OCI-LY3 (cell line): Measurements from ENCODE around the gene IL11.

Experiments used
- H2AFZ ChIP-seq: fragments of 200-600, 300-600 bp; shearing (Covaris generic); 2 replicates; pipeline ENCODE4 v1.6.0; 2014; ENCODE audit warnings: antibody characterized with exemption, low read depth, low read length
- H3K27ac ChIP-seq: fragments of 200-600, 300-600 bp; sonication (generic); 2 replicates; pipeline ENCODE4 v1.5.1; 2014; ENCODE audit warnings: mild to moderate bottlenecking, low read length, moderate library complexity, mixed read lengths
- H3K27me3 ChIP-seq: fragments of 200-600, 300-600 bp; sonication (generic); 2 replicates; pipeline ENCODE4 v1.6.1; 2014; ENCODE audit warnings: low read depth, low read length, mixed read lengths
- H3K36me3 ChIP-seq: fragments of 200-600, 300-600 bp; sonication (generic); replicated peaks from 2 replicates; pipeline ENCODE3; 2014; ENCODE audit warnings: low read depth, low read length, mixed read lengths
- H3K4me1 ChIP-seq: fragments of 300-600, 200-600 bp; sonication (generic); 2 replicates; pipeline ENCODE4 v1.6.1; 2014; ENCODE audit warnings: low read length, mixed read lengths
- H3K4me2 ChIP-seq: fragments of 200-600, 300-600 bp; sonication (generic); 2 replicates; pipeline ENCODE4 v1.6.1; 2014; ENCODE audit warnings: low read length, mixed read lengths
- H3K4me3 ChIP-seq: fragments of 300-600, 200-600 bp; sonication (generic); 2 replicates; pipeline ENCODE4 v1.5.1; 2014; ENCODE audit warnings: antibody characterized with exemption, mild to moderate bottlenecking, low read length, moderate library complexity
- H3K79me2 ChIP-seq: fragments of 300-600, 200-600 bp; shearing (Covaris generic); 2 replicates; pipeline ENCODE4 v1.6.1; 2014; ENCODE audit warnings: mild to moderate bottlenecking, low read length, mixed read lengths
- H3K9ac ChIP-seq: fragments of 300-600, 200-600 bp; shearing (Covaris generic); 2 replicates; pipeline ENCODE4 v1.6.0; 2014; ENCODE audit warnings: mild to moderate bottlenecking, low read length, moderate library complexity
- H3K9me3 ChIP-seq: fragments of 200-600, 300-600 bp; shearing (Covaris generic); 2 replicates; pipeline ENCODE4 v1.6.1; 2014; ENCODE audit warnings: low read length, mixed read lengths; ENCODE audit not compliant: insufficient read depth
- H4K20me1 ChIP-seq: fragments of 200-600, 300-600 bp; sonication (generic); 2 replicates; pipeline ENCODE4 v1.6.1; 2016; ENCODE audit warnings: low read length, mixed read lengths; ENCODE audit not compliant: insufficient read depth
- EZH2phosphoT487 ChIP-seq: fragments of 200-600 bp; shearing (Covaris generic); IDR thresholded peaks from 2 replicates; pipeline ENCODE4 v1.6.1; 2018; ENCODE audit warnings: antibody characterized with exemption, mixed run types, low read depth
- TF ChIP-seq, protein P1 (sequence below): fragments of 200-600, 300-600 bp; sonication (generic); IDR thresholded peaks from 2 replicates; pipeline ENCODE4 v1.5.1; 2014; ENCODE audit warnings: antibody characterized with exemption, low read length, low read depth

IL11 gene

DNA sequence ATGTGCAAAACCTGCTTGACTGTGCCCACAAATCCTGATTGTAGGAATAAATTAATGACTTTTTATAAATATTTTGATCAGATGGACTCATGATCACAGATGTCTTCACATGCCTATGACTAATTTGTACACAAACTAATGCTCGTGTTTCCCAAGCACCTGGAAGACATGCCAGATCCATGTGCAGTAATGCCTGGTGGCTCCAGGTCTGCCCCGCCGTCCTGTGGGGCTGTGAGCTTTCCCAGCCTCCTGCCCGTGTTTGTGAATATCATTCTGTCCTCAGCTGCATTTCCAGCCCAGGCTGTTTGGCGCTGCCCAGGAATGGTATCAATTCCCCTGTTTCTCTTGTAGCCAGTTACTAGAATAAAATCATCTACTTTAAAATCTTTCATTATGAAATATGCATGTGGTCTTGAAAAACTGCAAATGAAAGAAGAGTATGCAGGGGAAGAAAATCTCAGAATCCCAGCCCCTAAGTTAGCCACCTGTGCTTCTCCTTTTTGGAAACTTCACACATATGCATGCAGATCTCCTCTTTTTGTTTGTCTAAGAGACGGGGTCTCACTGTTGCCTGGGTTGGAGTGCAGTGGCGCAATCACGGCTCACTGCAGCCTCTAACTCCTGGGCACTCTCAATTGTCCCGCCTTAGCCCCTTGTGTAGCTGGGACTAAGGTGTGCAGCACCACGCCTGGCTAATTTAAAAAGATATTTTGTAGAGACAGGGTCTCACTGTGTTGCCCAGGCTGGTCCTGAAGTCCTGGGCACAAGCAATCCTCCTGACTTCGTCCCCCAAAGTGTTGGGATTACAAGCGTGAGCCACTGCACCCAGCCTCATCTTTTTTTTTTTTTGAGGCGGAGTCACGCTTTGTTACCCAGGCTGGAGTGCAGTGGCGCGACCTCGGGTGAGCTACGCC lies 21.7 kb upstream of the IL11 start:
- TF ChIP-seq, protein P1, sequence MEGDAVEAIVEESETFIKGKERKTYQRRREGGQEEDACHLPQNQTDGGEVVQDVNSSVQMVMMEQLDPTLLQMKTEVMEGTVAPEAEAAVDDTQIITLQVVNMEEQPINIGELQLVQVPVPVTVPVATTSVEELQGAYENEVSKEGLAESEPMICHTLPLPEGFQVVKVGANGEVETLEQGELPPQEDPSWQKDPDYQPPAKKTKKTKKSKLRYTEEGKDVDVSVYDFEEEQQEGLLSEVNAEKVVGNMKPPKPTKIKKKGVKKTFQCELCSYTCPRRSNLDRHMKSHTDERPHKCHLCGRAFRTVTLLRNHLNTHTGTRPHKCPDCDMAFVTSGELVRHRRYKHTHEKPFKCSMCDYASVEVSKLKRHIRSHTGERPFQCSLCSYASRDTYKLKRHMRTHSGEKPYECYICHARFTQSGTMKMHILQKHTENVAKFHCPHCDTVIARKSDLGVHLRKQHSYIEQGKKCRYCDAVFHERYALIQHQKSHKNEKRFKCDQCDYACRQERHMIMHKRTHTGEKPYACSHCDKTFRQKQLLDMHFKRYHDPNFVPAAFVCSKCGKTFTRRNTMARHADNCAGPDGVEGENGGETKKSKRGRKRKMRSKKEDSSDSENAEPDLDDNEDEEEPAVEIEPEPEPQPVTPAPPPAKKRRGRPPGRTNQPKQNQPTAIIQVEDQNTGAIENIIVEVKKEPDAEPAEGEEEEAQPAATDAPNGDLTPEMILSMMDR = no peak
- no peak for TF ChIP-seq EZH2phosphoT487
- peaks cover 45% of the 10 kb centered on the region for H3K36me3 ChIP-seq
- H4K20me1 ChIP-seq = peaks cover 52% of the 10 kb centered on the region
- H3K4me3 ChIP-seq = no peak overlapping the region
- H3K27ac ChIP-seq = no peak overlapping the region
- H3K27me3 ChIP-seq = no peaks in the 10 kb centered on the region
- H3K9me3 ChIP-seq = no peaks in the 10 kb centered on the region
- no peak overlapping the region for H2AFZ ChIP-seq
- peaks cover 21% of the 10 kb centered on the region for H3K79me2 ChIP-seq
- H3K4me2 ChIP-seq = no peak overlapping the region
- H3K9ac ChIP-seq = no peak overlapping the region
- peaks cover 9% of the 10 kb centered on the region for H3K4me1 ChIP-seq

DNA sequence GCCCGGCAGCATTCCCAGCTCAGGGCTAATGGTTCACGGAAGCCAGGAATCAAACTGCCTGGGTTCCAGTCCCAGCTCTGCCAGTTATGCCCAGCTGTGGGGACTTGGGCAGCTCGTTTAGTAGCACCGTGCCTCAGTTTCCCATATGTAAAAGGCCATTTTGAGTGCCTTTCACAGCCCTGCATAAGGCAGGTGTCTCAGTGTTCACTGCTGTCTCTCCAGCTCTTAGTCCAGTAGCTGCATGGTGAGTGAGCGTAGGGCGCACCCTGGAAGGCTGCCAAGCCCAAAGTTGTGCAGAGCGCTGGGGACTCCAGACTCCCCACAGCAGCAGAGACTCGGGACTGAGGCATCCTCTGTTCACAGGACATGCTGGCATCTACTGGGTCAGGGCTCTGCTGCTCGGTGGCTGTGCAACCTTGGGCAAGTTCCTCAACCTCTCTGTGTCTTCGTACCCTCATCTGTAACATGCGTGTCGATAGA lies 21.0 kb upstream of the IL11 start:
- Histone ChIP-seq H4K20me1 (peaks cover 60% of the 10 kb centered on the region), H2AFZ (no peak overlapping the region), H3K9me3 (no peaks in the 10 kb centered on the region), H3K79me2 (peaks cover 29% of the 10 kb centered on the region), H3K27ac (no peak overlapping the region), H3K4me1 (peaks cover 14% of the 10 kb centered on the region), H3K27me3 (no peaks in the 10 kb centered on the region), H3K9ac (no peak overlapping the region), H3K36me3 (peaks cover 52% of the 10 kb centered on the region), H3K4me2 (no peak overlapping the region), H3K4me3 (no peak overlapping the region)
- TF ChIP-seq, protein P1 = no peak
- TF ChIP-seq EZH2phosphoT487 = no peak

DNA sequence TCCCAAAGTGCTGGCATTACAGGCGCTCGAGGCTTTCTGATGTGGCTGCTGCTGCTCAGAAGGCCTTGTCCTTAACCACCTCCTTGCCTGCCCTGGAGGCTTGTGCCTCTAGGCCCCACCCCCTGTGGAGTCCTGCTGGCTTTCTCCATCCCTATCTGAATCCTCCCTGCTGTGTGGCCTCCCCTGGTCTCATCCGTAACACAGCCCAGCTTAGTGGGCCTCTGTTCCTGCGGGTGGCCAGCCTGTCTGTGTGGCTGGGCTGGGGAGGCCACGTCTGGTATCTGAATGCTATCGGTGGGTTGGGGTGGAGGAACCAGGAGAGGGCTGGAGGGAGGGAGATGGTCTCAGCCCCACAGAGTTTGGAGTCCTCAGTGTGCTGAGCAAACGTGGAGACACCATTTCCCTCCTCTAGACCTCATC lies 20.2 kb upstream of the IL11 start:
- Histone ChIP-seq H3K4me3 (no peak overlapping the region), H3K9me3 (no peaks in the 10 kb centered on the region), H3K4me1 (peaks cover 14% of the 10 kb centered on the region), H3K9ac (no peak overlapping the region), H3K27ac (no peak overlapping the region), H4K20me1 (peaks cover 62% of the 10 kb centered on the region), H2AFZ (no peak overlapping the region), H3K79me2 (peaks cover 34% of the 10 kb centered on the region), H3K4me2 (no peak overlapping the region), H3K36me3 (peaks cover 56% of the 10 kb centered on the region), H3K27me3 (no peaks in the 10 kb centered on the region)
- TF ChIP-seq, protein P1 = no peak
- TF ChIP-seq EZH2phosphoT487 = no peak

DNA sequence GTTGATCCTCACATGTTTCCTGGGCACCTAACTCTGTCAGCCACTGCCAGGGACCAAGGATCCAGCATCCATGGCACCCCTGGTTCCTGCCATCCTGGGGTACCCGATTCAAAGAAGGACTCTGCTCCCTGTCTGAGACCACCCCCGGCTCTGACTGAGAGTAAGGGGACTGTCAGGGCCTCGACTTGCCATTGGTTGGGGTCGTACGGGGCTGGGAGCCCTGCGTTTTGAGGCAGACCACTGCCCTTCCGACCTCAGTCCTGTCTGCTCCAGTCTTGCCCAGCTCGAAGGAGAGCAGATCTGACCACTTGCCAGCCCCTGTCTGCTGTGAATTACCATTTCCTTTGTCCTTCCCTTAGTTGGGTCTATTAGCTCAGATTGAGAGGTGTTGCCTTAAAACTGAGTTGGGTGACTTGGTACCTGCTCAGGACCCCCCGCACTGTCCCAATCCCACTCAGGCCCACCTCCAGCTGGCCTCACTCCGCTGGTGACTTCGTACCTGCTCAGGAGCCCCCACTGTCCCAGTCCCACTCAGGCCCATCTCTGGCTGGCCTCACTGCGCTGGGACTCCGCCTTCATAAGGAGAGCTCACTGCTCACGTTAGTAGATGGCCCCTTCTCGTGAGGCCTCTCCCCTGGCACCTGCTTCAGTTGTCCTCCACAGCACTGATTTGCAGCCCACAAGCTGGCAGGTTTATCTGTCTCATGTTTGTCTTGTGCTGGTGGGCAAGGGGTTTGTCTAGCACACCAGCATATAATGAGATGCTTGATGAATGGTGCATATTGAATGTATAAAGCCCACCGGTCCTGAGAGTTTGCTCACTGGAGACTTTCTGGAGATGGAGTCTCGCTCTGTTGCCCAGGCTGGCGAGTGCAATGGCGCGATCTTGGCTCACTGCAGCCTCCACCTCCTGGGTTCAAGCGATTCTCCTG lies 19.4 kb upstream of the IL11 start:
- Histone ChIP-seq H3K36me3 (peaks cover 56% of the 10 kb centered on the region), H4K20me1 (peaks cover 62% of the 10 kb centered on the region), H3K9ac (no peak overlapping the region), H3K27ac (no peak overlapping the region), H3K79me2 (peaks cover 38% of the 10 kb centered on the region), H3K4me1 (peaks cover 18% of the 10 kb centered on the region), H3K4me3 (no peak overlapping the region), H3K27me3 (no peaks in the 10 kb centered on the region), H3K9me3 (no peaks in the 10 kb centered on the region), H3K4me2 (no peak overlapping the region), H2AFZ (no peak overlapping the region)
- TF ChIP-seq, protein P1 = no peak
- no peak for TF ChIP-seq EZH2phosphoT487
